ENCODE data around the gene F10. TPM values are rescaled to one million over a fixed set of nuclear protein-coding genes. Genes with fewer than 3 reads are reported as not detected.
"Not testable (repeated sequence)": the region's sequence is repeated elsewhere in the genome, so short reads cannot be mapped to it uniquely, and the experiment has no call there.

F10 gene
- total RNA-seq, 2 donors from 2014 or later, result 10.2 to 48.0 TPM

GRCh38 chr13:113078902-113079780 is 43.5 kb upstream of the F10 start:
- peaks cover 6% of the 10 kb centered on the region for H3K4me1 ChIP-seq (replicated peaks)
- no peak overlapping the region for H3K4me3 ChIP-seq
- WGBS, result 81% methylated on average over 26 of the region's 27 CpGs
- H3K9me3 ChIP-seq, result no peaks in the 10 kb centered on the region
- no peak overlapping the region for H3K27ac ChIP-seq
- TF ChIP-seq POLR2A (IDR thresholded peaks at IDR 0.05), result no peak
- TF ChIP-seq POLR2AphosphoS5 (IDR thresholded peaks at IDR 0.05), result no peak
- TF ChIP-seq CTCF (IDR thresholded peaks at IDR 0.05), result no peak
- H3K36me3 ChIP-seq, result peaks cover 0 to 6% of the 10 kb centered on the region in 2 donors
- H3K27me3 ChIP-seq (replicated peaks; ENCODE audit: insufficient read depth), result no peaks in the 10 kb centered on the region
- no peak for DNase-seq (ENCODE audit: low spot score)
- intact Hi-C loops (cut with DNase I), result no loop called here

GRCh38 chr13:113079781-113080080 is 42.9 kb upstream of the F10 start:
- H3K4me1 ChIP-seq (replicated peaks); intact Hi-C loops (cut with DNase I); H3K36me3 ChIP-seq; H3K9me3 ChIP-seq; H3K27ac ChIP-seq; DNase-seq (ENCODE audit: low spot score); H3K4me3 ChIP-seq; H3K27me3 ChIP-seq (replicated peaks; ENCODE audit: insufficient read depth): not testable (repeated sequence)
- 66% methylated on average over 9 of the region's 9 CpGs for WGBS

GRCh38 chr13:113080361-113080831 is 42.2 kb upstream of the F10 start:
- intact Hi-C loops (cut with DNase I), result no loop called here
- no peaks in the 10 kb centered on the region for H3K27me3 ChIP-seq (replicated peaks; ENCODE audit: insufficient read depth)
- 90% methylated on average over 18 of the region's 18 CpGs for WGBS
- TF ChIP-seq CTCF (IDR thresholded peaks at IDR 0.05), result no peak
- no peak for TF ChIP-seq POLR2AphosphoS5 (IDR thresholded peaks at IDR 0.05)
- no peak for TF ChIP-seq POLR2A (IDR thresholded peaks at IDR 0.05)
- no peak overlapping the region for H3K4me3 ChIP-seq
- peaks cover 6% of the 10 kb centered on the region for H3K4me1 ChIP-seq (replicated peaks)
- H3K9me3 ChIP-seq, result no peaks in the 10 kb centered on the region
- peaks cover 0 to 6% of the 10 kb centered on the region in 2 donors for H3K36me3 ChIP-seq
- H3K27ac ChIP-seq, result no peak overlapping the region
- no peak for DNase-seq (ENCODE audit: low spot score)

GRCh38 chr13:113080901-113081521 is 41.6 kb upstream of the F10 start:
- 83% methylated on average over 25 of the region's 25 CpGs for WGBS
- intact Hi-C loops (cut with DNase I), result no loop called here

More at GRCh38 chr13:113080901-113081521, 41.6 kb upstream of the F10 start:
- no peak overlapping the region for H3K4me3 ChIP-seq
- H3K36me3 ChIP-seq, result peaks cover 0 to 6% of the 10 kb centered on the region in 2 donors
- no peak for DNase-seq (ENCODE audit: low spot score)
- no peaks in the 10 kb centered on the region for H3K27me3 ChIP-seq (replicated peaks; ENCODE audit: insufficient read depth)
- H3K9me3 ChIP-seq, result no peaks in the 10 kb centered on the region
- TF ChIP-seq POLR2AphosphoS5 (IDR thresholded peaks at IDR 0.05) (no peak), CTCF (IDR thresholded peaks at IDR 0.05) (no peak), POLR2A (IDR thresholded peaks at IDR 0.05) (no peak)
- H3K27ac ChIP-seq, result no peak overlapping the region
- H3K4me1 ChIP-seq (replicated peaks), result peaks cover 6% of the 10 kb centered on the region

All from prostate gland (tissue), 2 donors.